Renal cortical epithelial cell (primary cell): ENCODE data around the gene USP20. TPM values are rescaled to one million over a fixed set of nuclear protein-coding genes. Genes with fewer than 3 reads are reported as not detected.

Experiments used
- DNase-seq: peaks from one replicate; pipeline ENCODE4 v3.0.0-alpha.2; 2011; ENCODE audit warnings: low read depth
- total RNA-seq: library from RNA; depleted of rRNA; stranded (reverse); fragments of >200 nt; gene quantifications from 2 replicates; pipeline ENCODE4 v1.2.3, GENCODE V29; 2014

The USP20 gene
- total RNA-seq, 1 donor from 2014 or later: 18.4 TPM

DNA sequence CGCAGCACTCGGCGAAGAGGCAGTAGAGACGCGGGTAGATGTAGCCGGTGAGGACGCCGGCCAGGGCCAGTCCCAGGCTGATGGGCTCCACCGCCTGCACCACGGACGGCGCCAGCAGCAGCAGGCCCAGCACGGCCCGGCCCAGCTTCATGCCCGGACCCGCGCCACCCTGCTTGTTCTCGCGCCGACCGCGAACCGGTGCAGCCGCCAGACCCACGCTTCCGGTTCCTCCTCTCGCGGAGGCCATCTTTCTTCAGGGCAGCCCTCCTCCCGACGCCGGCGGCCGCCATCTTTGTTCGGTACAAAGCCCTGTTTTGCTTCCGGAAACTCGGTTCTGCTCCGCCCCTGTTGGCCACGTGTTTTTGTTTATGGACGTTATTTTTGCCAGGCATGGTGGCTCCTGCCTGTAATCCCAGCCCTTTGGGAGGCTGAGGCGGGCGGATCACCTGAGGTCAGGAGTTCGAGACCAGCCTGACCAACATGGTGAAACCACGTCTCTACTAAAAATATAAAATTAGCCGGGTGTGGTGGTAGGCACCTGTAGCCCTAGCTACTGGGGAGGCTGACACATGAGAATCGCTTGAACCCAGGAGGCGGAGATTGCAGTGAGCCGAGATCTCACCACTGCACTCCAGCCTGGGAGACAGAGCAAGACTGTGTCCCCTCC, 11.2 kb upstream of the USP20 start, which contains the start of gene TOR1A:
TOR1A (minus strand) TSS at position 202 of the 667 bp plus-strand sequence; CDS start at position 151, 51 bp downstream.
- peak; percentile 89 for DNase-seq

GRCh38 chr9:129826344-129826743, 8.9 kb upstream of the USP20 start:
- DNase-seq: no peak

- no peak for DNase-seq
Measured at GRCh38 chr9:129826759-129827158, 8.5 kb upstream of the USP20 start.

DNA sequence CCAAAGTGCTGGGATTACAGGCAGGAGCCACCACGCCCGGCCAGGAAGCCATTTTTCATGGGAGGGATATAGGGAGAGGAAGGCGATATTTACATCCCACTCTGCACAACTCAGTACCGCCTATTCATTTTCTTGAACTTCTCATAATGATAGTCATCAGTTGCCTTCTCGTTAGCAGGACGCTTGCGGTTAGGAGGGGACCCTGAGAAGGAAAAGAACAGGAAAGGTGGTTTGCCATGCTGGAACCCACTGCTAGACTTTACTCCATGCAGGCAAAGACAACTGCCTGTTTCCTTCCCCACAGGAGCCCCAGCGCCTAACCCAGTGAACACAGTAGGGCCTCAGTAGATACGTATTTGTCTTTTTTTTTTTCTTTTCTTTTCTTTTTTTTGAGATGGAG, 7.2 kb upstream of the USP20 start:
- DNase-seq: no peak

DNA sequence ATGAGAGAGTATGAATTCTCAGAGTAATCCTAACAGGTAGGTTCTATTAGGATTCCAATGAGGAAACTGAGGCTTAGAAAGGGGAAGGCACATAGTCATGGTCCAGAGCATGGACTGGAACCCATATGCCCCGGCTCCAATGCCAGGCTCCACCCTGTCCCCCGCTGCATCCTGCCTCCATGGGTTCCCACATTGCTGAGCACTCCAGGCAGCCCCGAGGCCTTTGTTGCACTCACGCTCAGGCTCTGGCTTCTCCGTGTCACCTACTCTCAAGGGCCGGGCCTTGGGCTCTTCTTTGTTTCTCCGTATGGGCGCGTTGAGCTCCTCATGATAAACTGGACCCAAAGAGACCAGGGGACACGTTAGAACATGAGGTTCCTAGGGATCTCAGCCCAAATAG, 6.3 kb upstream of the USP20 start:
- no peak for DNase-seq

DNA sequence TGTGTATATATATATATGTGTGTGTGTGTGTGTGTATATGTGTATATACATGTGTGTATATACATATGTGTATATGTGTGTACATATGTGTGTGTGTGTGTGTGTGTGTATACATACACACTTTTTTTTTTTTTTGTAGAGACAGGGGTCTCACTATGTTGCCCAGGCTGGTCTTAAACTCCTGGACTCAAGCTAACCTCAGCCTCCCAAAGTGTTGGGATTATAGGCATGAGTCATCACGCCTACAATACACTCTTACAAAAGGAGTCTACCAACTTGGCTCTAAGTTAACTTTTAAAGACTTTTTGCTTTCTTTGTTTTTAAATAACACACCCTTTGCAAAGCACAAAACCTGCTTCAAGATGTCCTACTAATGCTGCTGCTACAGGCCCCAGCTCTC, 2.3 kb upstream of the USP20 start:
- DNase-seq: peak; percentile 14

DNA sequence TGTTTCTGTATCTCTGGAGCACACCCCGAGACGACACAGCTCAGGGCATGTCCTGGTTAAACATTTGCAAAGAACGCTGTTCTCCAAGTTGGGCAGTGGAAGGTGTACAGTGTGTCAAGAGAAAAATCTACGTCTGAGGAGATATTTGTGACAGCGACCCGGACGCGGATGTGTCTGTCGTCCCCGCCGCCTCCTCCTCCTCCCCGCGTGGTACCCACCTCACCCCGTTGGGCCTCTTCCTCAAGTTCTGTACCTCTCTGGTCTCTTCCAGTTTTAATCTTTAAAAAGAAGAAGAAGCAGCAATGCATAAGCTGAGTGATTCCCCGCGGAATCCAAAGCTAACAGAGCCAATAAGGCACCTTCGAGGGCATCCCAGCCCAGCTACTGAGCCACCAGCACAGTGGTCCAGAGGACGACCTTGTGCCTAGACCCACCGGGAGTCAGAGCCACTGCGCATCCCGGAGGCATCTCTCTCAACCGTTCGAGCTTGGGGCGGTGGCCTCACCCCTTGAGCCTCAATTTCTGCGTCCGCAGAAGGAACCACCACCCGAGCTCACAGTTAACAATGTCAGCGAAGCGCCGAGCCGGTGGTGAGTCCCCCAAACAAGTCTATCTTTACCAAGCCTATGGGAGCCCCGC, 650 bp upstream of the USP20 start:
- DNase-seq: peak; percentile 27

DNA sequence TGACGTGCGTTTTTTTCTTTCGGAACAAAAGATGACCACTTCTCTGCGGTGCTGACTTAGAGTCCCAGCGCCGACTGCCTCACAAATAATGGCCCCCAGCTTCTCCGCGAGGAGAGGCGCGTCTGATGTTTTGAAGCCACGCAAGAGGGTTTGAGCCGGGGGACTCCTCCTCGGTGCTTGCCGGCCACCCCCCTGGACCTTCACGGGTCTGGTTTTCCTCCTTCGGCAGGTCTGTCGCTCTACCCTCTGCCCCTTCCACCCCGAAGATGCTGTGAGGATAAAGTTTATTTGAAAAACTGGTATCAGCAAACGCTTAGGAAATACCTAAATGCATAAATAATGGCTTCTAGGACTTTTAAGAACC, 584 bp downstream of the USP20 start:
- peak; percentile 9 for DNase-seq

- no peak for DNase-seq
Measured at GRCh38 chr9:129836311-129837007, 1.2 kb downstream of the USP20 start.

GRCh38 chr9:129838707-129839259, 3.5 kb downstream of the USP20 start:
- peak; percentile 24 for DNase-seq

GRCh38 chr9:129839324-129840023, 4.2 kb downstream of the USP20 start:
- DNase-seq: no peak

DNA sequence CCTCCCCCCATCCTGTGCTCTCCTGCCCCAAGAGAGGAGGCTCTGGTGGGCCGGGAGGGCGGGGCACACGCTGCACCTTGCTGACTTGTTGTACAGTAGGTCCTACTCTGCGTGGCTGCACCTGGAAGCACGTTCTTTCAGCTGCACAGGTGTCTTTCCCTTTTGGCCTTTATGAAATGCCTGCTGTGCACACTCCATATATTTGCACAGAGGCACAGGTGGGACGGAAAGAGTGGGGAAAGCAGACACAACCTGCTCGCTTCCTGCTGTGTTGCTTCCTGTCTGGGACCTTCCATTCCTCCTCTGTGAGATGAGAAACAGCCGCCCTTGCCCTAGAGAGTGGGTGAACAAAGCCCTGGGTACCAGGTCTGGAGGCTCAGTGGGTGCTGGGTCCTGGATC, 4.8 kb downstream of the USP20 start:
- no peak for DNase-seq

- no peak for DNase-seq
Measured at GRCh38 chr9:129841071-129841470, 5.8 kb downstream of the USP20 start.

DNA sequence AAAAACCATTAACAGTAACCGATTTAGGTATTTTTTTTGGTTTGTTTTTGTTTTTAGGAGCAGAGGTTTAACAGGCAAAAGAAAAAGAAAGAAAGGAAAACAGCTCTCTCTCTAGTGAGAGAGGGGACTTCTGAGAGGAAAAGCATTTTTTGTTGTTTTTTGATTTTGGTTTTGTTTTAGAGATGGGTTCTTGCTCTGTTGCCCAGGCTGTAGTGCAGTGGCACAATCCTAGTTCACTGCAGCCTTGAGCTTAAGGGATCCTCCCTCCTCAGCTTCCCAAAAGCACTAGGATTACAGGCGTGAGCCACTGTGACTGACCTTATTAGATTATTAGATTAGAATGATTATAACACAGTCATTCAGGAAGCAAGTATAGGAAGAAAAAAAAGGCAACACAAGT, 10.1 kb downstream of the USP20 start:
- DNase-seq: no peak

GRCh38 chr9:129848712-129849441, 13.6 kb downstream of the USP20 start:
- no peak for DNase-seq

DNA sequence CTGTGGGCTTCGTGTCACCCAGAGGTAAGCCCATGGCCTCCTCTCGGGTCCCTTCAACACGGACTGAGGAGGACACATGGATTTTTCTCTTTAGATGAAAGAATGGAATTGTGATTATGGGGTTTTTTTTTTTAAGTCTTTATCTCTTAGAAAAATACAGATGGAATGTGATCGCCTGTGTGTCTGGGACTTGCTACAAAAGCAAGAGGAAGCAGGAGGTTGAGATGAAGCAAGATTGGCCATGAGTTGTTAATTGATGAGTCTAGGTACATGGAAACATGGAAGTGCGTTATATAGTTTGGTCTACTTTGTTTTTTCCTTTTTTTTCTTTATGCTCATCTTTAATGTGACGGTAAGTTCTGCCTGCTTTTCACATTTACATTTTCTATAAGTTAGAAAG, 14.6 kb downstream of the USP20 start:
- no peak for DNase-seq

GRCh38 chr9:129850821-129851550, 15.7 kb downstream of the USP20 start:
- peak; percentile 77 for DNase-seq

DNA sequence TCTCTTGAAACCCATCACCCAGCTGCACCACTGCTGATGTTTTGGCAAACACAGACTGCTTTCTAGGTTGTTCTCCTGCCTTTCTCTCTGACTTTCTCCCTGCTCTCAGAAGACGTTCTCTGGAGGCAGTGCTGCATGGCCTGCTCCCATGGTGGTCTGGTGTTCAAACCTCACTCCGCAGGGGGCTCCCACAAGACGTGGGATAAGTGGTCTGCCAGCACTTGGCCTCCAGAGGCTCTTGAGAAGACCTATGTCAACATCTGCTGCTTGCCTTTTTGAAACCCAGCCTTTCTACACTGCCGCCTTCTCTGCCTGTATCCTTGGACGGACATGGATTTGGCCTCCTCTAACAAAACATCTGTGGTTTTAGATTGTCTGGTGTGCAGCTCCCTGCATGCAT, 16.6 kb downstream of the USP20 start:
- no peak for DNase-seq

DNA sequence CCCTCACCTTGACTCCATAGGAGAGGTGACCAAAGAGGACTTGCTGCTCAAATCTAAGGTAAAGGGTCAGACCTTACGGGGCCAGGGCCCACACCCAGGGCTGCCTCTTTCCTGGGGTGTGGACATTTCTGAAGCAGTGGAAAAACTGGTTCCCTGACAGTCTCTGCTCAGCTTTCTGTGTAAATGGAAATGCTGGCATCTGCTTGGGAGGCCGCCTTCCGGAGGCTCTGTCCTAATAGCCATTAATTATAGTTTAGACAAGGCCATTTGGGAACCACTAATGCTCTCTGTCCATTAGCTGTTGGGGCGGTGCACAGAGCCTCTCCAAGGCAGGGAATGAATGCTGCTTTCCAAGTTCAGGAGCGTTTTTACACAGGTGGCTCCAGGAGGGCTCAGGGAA, 17.3 kb downstream of the USP20 start:
- no peak for DNase-seq

GRCh38 chr9:129853614-129854013, 18.4 kb downstream of the USP20 start:
- DNase-seq: no peak

- DNase-seq: no peak
Measured at GRCh38 chr9:129854588-129855110, 19.4 kb downstream of the USP20 start.
